Measurements from ENCODE around the gene WNT4. TPM values are rescaled to one million over a fixed set of nuclear protein-coding genes. Genes with fewer than 3 reads are reported as not detected.

WNT4 gene
- total and polyA plus RNA-seq, 2 of the 8 experiments (the other 6 are each of a cell fraction or from before 2014, with no cell fraction given) = 1.3 to 6.6 TPM

DNA sequence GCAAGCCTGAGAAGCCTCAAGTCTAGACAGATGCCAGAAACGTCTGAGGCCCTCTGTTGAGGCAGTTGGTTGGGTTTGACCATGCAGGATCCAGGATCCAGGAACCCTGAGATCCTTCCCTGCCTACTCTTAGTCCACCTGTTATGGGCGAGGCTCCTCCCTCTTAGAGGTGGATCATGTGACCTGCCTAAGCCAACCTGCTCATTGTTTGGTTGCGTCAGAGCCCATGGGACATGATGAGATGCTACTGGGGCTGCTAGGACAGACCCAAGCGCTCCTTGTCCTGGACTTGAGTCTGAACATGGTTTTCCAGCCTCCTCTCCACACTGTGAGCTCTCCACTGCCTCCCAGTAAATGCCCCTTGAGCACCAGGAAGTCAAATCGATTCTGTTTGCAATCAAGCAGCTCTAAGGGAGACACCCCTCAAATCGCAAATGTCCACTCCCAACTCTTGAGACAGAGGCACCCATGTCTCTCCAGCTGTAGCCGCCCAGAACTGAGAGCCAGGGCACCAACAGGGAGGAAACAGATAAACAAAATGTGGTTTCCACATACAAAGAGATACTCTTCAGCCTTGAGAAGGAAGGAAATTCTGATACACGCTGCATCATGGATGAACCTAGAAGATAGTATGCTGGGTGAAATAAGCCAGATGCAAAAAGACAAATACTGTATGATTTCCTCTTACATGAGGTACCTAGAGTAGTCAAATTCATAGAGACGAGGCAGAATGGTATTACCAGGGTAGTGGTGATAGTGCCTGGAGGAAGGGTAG is 31.7 kb upstream of the WNT4 start:
- Histone ChIP-seq H4K20me1 (replicated peaks in 1 of 2; ENCODE audit: control insufficient read depth in 1 of 2, insufficient read depth in 2 of 2, low read length in 2 of 2) (no peaks in the 10 kb centered on the region), H2BK20ac (ENCODE audit: low read length) (0 out of 2 replicates have a peak overlapping the region, but pooled peaks have one; percentile 32), H3K23me2 (ENCODE audit: low read depth, low read length) (no peaks in the 10 kb centered on the region), H3K4me3 (ENCODE audit: extremely low read depth in 1 of 4, insufficient read depth in 2 of 4, low read depth in 3 of 4, low read length in 4 of 4) (no peak overlapping the region), H3K4me2 (ENCODE audit: insufficient read depth in 1 of 2, low read depth in 2 of 2, low read length in 2 of 2) (no peak overlapping the region), H3K27ac (ENCODE audit: low read depth, low read length) (no peak overlapping the region), H3K23ac (ENCODE audit: insufficient read length) (no peak overlapping the region), H3K4ac (replicated peaks; ENCODE audit: insufficient read length, low read depth, low read length) (no peak overlapping the region), H3K14ac (ENCODE audit: insufficient read length) (no peak overlapping the region), H3K79me1 (ENCODE audit: low read depth, low read length) (no peaks in the 10 kb centered on the region), H3K56ac (replicated peaks; ENCODE audit: insufficient read length, low read depth, low read length) (no peak overlapping the region), H3K9ac (replicated peaks in 1 of 4; ENCODE audit: extremely low read depth in 1 of 4, low read depth in 3 of 4, low read length in 3 of 4) (no peak overlapping the region), H4K5ac (ENCODE audit: insufficient read length, low read depth, low read length) (no peak overlapping the region), H4K91ac (replicated peaks; ENCODE audit: insufficient read length, low read length) (no peak overlapping the region), H2BK5ac (ENCODE audit: low read depth, low read length) (no peak overlapping the region), H3K9me3 (ENCODE audit: insufficient read depth in 2 of 2, low read depth in 1 of 2, low read length in 1 of 2) (peaks cover 11 to 12% of the 10 kb centered on the region in 2 experiments; a peak in 3 of 4 replicates), H2BK12ac (ENCODE audit: low read depth, low read length) (no peak overlapping the region), H2BK120ac (replicated peaks; ENCODE audit: low read depth, low read length) (no peak overlapping the region), H2AFZ (ENCODE audit: low read length) (no peak overlapping the region), H2BK15ac (ENCODE audit: low read length) (0 out of 2 replicates have a peak overlapping the region, but pooled peaks have one; percentile 8), H3K27me3 (replicated peaks in 1 of 4; ENCODE audit: control insufficient read depth in 3 of 4, extremely low read depth in 1 of 4, insufficient read depth in 3 of 4, low read length in 3 of 4) (no peaks in the 10 kb centered on the region), H3K18ac (ENCODE audit: extremely low read depth, low read length) (no peak overlapping the region), H2AK5ac (ENCODE audit: low read depth, low read length) (0 out of 2 replicates have a peak overlapping the region, but pooled peaks have one; percentile 18), H3K4me1 (replicated peaks in 1 of 4; ENCODE audit: control insufficient read depth in 3 of 4, insufficient read depth in 4 of 4, low read length in 3 of 4) (peaks cover 0 to 2% (median 0%) of the 10 kb centered on the region in 4 experiments; a peak in 2 of 7 replicates), H3K36me3 (ENCODE audit: control insufficient read depth in 2 of 4, insufficient read depth in 4 of 4, low read length in 3 of 4) (no peaks in the 10 kb centered on the region), H4K8ac (ENCODE audit: extremely low read depth, insufficient read depth, low read length) (no peak overlapping the region), H3K79me2 (ENCODE audit: control insufficient read depth in 1 of 2, insufficient read depth in 2 of 2, low read length in 2 of 2) (no peaks in the 10 kb centered on the region)
- CTCF ChIA-PET (ENCODE audit: partially characterized antibody) = interaction anchor here (0.6 to 1.5 kb wide), 5 partner anchors 8 to 184 kb away, joined by 3 to 6 read pairs (median 4); no protein-coding TSS in a partner anchor
- DNase-seq (ENCODE audit: low read depth in 1 of 2, low spot score in 2 of 2) = no peak
- no peak for FAIRE-seq
- 83% methylated on average over 8 of the region's 9 CpGs; no CpG with 5 or more reads in 1 of the 2 experiments for WGBS, 2 experiments (ENCODE audit: extremely low coverage in 1 of 2, insufficient coverage in 1 of 2, insufficient read length in 1 of 2, insufficient replicate concordance in 2 of 2, low coverage in 1 of 2, low lambda C conversion rate in 2 of 2, missing lambda C conversion rate in 1 of 2)
- POLR2A ChIA-PET (ENCODE audit: partially characterized antibody) = no interaction called here
- TF ChIP-seq POLR2A (IDR thresholded peaks at IDR 0.05; ENCODE audit: control extremely low read depth in 1 of 2, low read depth in 2 of 2, low read length in 2 of 2) (no peak), MAX (IDR thresholded peaks at IDR 0.05) (no peak), SIRT6 (IDR thresholded peaks at IDR 0.05; ENCODE audit: low read length) (no peak), SP1 (IDR thresholded peaks at IDR 0.05; ENCODE audit: low read depth, low read length) (no peak), SIN3A (conservative IDR thresholded peaks at IDR 0.05 in 1 of 2, IDR thresholded peaks at IDR 0.05 in 1 of 2; ENCODE audit: low read depth in 1 of 2, low read length in 2 of 2) (no peak), JUN (IDR thresholded peaks at IDR 0.05; ENCODE audit: low read depth, low read length) (no peak), SP2 (IDR thresholded peaks at IDR 0.05; ENCODE audit: low read length) (no peak), TCF12 (IDR thresholded peaks at IDR 0.05; ENCODE audit: low read depth, low read length) (no peak), CHD1 (IDR thresholded peaks at IDR 0.05; ENCODE audit: low read depth, low read length) (no peak)
- TF ChIP-seq, protein P1, sequence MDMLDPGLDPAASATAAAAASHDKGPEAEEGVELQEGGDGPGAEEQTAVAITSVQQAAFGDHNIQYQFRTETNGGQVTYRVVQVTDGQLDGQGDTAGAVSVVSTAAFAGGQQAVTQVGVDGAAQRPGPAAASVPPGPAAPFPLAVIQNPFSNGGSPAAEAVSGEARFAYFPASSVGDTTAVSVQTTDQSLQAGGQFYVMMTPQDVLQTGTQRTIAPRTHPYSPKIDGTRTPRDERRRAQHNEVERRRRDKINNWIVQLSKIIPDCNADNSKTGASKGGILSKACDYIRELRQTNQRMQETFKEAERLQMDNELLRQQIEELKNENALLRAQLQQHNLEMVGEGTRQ (IDR thresholded peaks at IDR 0.05; ENCODE audit: low read length) = no peak
- TF ChIP-seq, protein P2, sequence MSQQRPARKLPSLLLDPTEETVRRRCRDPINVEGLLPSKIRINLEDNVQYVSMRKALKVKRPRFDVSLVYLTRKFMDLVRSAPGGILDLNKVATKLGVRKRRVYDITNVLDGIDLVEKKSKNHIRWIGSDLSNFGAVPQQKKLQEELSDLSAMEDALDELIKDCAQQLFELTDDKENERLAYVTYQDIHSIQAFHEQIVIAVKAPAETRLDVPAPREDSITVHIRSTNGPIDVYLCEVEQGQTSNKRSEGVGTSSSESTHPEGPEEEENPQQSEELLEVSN (IDR thresholded peaks at IDR 0.05) = no peak
